ENCODE measurements around the gene ANKRD28. TPM values are rescaled to one million over a fixed set of nuclear protein-coding genes. Genes with fewer than 3 reads are reported as not detected.

Gene ANKRD28
- total RNA-seq, 1 donor from 2014 or later: 21.6 TPM

Small RNA genes within 50 kb of the gene (microRNA-seq; reads per million reads assigned to microRNA genes)
- not detected for gene MIR3134

Other genes with a start within 250 kb of the ANKRD28 start
- gene HACL1, start 196.4 kb downstream of the ANKRD28 start, total RNA-seq: 14.9 TPM
- 9.2 TPM for gene BTD, start 196.2 kb downstream of the ANKRD28 start, total RNA-seq

Data from left ventricle myocardium inferior (tissue), 1 donor.